ENCODE data around the gene PPFIA4.

PPFIA4 gene

DNA sequence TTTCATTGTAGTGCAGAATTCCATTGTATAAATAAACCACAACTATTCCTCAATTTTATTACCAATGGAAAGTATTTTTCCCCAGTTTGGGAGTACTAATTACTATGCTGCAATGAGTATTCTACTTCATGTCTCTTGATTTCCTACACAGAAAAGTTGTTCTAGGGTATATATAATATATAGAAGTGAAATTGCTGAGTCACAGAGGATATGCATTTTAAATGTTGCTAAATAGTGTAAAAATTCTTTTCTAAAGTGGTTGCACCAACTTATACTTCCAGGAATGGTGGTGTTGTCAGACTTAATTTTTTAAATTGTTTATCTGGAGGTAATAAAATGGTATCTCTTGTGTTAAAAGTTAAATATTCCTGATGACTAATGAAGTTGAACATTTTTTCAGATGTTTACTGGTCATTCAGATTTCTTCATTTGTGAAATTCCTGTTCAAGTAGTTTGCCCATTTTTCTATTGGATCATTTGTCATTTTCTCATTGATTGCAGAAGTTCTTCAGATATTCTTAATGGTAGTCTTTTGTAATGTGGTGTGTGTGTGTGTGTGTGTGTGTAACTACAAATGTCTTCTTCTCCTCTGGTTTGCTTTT, 78.6 kb downstream of the PPFIA4 start:
- DNase-seq = no peak

GRCh38 chr1:203112475-203112874, 86.2 kb downstream of the PPFIA4 start:
- DNase-seq = no peak

GRCh38 chr1:203113308-203113707, 87.0 kb downstream of the PPFIA4 start:
- no peak for DNase-seq

DNA sequence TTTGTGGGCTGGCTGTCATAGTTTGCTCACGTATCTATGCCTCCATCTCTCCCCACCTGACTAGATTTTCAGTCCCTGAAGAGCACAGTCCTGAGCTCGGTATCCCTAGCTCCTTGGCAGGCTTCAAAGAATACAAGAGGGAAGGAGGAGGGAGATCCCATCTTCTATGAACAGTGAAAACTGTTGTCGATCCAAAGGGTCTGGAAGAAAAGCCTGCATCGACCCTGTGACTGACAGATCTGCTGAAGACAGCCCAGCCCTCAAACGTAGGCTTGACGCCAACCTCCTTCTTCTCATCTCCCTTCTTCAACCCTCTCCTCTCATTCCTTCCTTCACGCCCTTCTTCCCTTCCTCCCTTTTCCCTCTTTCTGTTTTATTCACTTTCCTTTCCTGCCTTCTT, 87.9 kb downstream of the PPFIA4 start:
- DNase-seq = no peak

DNA sequence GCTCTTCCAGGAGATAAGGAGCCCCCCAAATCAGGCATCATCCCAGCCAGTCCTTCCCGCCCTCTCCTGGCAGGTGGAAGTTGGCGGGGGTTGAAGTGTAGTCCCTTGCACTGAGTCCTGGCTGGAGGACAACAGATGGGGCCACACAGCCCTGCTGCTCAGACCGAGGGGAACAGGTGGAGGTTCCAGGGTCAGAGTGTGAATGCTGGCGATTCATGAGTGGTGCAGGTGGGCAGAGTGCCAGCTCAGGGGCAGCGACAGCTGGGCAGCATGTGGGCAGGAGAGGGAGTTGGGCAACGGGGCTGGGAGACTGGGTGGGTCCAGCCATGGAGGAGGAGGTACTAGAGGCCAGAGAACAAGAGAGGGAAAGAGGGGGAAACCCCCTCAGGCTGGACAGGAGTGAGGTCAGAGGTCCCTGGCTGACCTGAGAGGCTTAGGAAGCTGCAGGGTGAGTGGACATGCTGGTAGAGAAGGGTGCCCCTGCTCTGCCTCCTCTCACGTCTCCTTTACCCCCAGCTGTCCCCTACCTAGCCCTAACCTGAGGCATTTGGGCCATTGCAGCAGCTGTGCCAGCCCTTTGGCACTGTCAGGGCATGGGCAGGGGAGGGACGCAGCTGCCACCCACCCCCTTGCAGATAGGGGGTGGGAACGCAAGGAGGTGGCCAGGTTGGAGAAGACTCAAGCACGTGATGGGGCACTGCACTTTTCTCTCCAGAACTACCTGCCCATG, 90.0 kb downstream of the PPFIA4 start:
- no peak for DNase-seq

- peak; percentile 33 to 86 for DNase-seq
These were observed 91.6 kb downstream of the PPFIA4 start for GRCh38 chr1:203117611-203118575.

GRCh38 chr1:203120325-203121153, 94.2 kb downstream of the PPFIA4 start:
- DNase-seq = no peak

GRCh38 chr1:203121186-203122015, 95.1 kb downstream of the PPFIA4 start:
- DNase-seq = no peak

DNA sequence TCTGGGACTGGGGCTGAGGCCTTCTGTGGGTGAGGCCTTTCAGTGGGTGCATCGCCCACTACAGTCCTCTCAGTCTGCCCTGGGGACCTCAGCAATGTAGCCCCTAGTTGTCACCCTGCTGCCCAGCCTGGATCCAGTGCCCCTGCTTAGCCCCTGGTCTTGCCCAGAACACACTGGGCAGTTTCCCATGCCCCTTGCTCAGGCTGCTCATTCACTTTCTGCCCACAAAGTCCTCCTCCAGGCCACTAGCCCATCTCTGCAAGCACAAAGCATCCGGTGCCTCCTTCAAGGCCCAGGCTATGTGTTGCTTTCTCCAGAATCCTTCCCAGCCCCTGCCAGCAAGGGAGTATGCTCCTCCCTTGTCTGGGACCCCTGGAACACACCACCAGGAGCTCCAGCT, 95.9 kb downstream of the PPFIA4 start:
- DNase-seq = no peak

GRCh38 chr1:203124011-203124410, 97.7 kb downstream of the PPFIA4 start:
- DNase-seq = no peak

DNA sequence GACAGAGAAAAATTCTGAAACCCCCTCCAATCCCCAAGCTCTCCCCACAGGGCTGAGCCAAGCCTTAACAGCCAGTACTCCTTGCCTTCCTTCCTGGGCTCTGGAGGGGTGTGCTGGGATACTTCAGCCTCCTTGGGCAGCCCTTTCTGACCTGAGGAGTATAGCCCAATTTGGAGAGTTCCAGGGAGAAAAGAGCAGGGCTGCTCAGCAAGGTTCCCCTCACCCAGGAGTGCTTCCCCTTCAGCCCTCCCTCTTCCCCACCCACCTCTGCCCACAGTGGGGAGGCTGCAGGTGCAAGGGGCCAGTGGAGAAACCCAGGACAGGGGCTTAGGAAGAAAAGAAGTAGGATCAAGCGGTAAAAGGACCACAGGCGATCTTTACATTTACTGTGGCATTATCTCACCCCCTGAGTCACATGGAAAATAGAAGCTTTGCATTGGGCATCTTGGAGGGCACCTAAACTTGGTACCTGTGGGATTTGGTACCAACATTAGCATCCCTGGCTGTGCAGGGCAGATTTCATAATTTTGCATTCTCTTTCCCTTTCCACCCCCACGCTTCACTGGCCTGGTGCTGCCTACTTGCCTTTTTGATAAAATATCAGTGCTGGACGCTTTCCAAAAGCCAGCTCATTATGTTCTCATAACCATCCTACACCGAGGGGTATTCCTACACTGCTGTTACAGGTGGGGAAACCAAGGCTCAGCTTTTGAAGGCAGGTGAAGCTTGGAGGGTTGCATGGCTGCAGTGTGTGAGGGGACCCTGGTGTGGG, 98.4 kb downstream of the PPFIA4 start:
- DNase-seq = no peak

GRCh38 chr1:203126151-203126865, 100.0 kb downstream of the PPFIA4 start:
- DNase-seq = no peak

DNA sequence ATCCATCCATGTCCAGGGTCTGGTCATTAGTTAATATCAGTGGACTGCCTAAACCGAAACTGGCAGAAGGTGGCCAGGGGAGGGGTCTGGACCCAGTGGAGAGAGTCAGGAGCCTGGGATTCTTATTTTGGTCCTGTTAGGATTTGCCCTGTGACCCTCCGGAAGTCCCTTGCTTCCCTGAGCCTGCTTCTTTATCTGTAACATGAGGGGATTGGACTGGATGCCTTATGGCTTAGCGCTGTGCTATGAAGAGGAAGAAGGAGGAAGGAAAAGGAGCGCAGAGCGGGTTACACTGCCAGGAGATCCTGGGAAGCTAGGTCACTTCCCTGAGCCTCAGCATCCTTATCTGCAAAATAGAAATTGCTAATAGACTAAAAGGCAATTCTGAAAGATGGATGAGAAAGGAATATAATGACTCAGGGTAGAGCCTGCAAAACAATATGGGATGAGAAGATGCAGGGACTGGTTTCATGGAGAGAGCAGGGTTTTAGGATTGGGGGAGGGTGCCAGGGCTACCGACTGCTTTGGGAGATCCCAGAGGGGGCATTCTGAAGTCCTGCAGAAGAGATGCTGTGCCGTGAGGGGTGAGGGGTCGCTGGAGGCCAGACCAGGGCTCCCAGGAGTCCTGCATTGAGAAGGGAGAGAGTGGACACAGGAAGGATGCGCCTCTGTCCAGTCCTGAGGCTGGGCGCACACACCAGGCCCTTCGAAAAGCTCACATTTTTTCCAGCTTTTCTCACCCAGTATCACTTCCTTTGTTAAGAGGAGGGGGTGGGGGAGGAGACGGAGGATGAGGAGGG, 100.8 kb downstream of the PPFIA4 start:
- DNase-seq = no peak

DNA sequence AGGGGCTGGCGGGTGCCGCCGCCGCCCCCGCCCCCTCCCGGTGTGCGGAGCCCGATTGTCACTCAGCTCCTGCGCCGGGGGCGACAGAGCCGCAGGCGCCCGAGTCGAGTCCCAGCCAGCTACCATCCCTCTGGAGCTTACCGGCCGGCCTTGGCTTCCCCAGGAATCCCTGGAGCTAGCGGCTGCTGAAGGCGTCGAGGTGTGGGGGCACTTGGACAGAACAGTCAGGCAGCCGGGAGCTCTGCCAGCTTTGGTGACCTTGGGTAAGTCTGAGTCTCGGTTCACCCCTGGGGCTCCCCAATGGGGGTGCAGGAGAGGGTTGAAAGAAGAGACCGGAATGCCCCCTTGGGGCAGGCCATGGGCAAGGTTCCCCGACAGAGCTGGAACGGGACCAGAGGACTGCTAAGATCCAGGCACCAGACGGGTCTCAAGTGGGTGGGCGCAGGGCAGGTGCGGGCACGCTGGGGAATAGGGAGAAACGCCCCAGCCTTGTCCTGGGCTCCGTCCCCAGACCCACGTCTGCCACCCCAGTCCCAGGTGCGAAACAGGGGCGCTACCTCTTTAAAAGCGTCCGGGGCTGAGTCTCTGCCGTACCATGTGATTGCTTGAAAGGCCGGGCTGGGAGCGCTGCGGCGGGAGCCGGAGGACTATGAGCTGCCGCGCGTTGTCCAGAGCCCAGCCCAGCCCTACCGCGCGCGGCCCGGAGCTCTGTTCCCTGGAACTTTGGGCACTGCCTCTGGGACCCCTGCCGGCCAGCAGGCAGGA, 101.6 kb downstream of the PPFIA4 start, which contains the start of gene ADORA1:
TSS of gene ADORA1 (plus strand) at position 61 of the 765 bp plus-strand sequence. CDS start 1,116 bp downstream, outside the sequence.
- peak; percentile 20 to 67 for DNase-seq

- no peak for DNase-seq
These were observed 102.1 kb downstream of the PPFIA4 start for GRCh38 chr1:203128431-203128715.

Measured in NCI-H526 (cell line).